Type B pancreatic cell (in vitro differentiated cells): ENCODE measurements around the gene NUDT7. TPM values are rescaled to one million over a fixed set of nuclear protein-coding genes. Genes with fewer than 3 reads are reported as not detected.
A peak's percentile ranks its signal among the peaks of the same experiment; 100 is the strongest.

Experiments
- DNase-seq: peaks from one replicate; pipeline ENCODE4 v3.0.0; 2021; ENCODE audit warnings: mixed read lengths; ENCODE audit not compliant: unreplicated experiment; ENCODE audit errors: extremely low spot score
- H3K27ac Mint-ChIP-seq: 2 replicates; pipeline ENCODE4 v1.8.0; 2021; ENCODE audit warnings: mild to moderate bottlenecking, mixed read lengths
- H3K27me3 Mint-ChIP-seq: 2 replicates; pipeline ENCODE4 v1.8.0; 2021; ENCODE audit warnings: mixed read lengths
- H3K36me3 Mint-ChIP-seq: 2 replicates; pipeline ENCODE4 v1.8.0; 2021; ENCODE audit warnings: mixed read lengths
- H3K4me1 Mint-ChIP-seq: one replicate; pipeline ENCODE4 v1.8.0; 2021; ENCODE audit warnings: mixed read lengths; ENCODE audit not compliant: unreplicated experiment
- H3K4me3 Mint-ChIP-seq: 2 replicates; pipeline ENCODE4 v1.8.0; 2021; ENCODE audit warnings: mild to moderate bottlenecking, mixed read lengths
- H3K9me3 Mint-ChIP-seq: 2 replicates; pipeline ENCODE4 v1.8.0; 2021; ENCODE audit warnings: mixed read lengths
- CTCF ChIP-seq: fragments of 200-600 bp; sonication (generic); conservative IDR thresholded peaks from 2 replicates; pipeline ENCODE4 v1.5.0; 2021; ENCODE audit warnings: antibody characterized with exemption, mild to moderate bottlenecking
- total RNA-seq: library from RNA; stranded (reverse); gene quantifications from 2 replicates; pipeline ENCODE4 v1.2.1, GENCODE V29; 2021; ENCODE audit warnings: low replicate concordance

Gene NUDT7
- total RNA-seq, 1 donor from 2014 or later, result 4.8 TPM

DNA sequence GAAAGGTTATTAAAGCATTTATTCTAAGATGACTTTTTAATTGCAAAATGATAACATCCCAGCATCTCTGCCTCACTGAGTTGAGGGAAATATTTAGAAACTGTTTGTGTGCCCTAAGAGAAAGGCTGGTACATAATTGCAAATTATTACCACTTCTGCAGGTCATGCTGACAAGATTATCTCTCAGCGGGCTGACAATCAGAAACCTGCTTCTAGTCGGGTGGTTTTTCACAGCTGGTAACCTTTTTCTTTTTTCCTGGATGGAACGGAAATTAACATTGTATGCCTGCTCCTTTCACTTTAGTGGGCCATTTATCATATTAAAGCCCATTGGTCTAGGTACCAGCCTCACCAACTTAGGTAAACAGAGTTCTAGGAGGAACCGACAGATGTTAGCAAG, 17.0 kb upstream of the NUDT7 start:
- no peak overlapping the region for H3K27ac Mint-ChIP-seq
- DNase-seq, result no peak
- no peak overlapping the region for H3K4me3 Mint-ChIP-seq
- no peaks in the 10 kb centered on the region for H3K4me1 Mint-ChIP-seq
- H3K9me3 Mint-ChIP-seq, result peaks cover 3% of the 10 kb centered on the region
- H3K36me3 Mint-ChIP-seq, result no peaks in the 10 kb centered on the region
- H3K27me3 Mint-ChIP-seq, result peaks cover 13% of the 10 kb centered on the region
- TF ChIP-seq CTCF, result no peak

- H3K4me3 Mint-ChIP-seq, result no peak overlapping the region
- no peaks in the 10 kb centered on the region for H3K36me3 Mint-ChIP-seq
- TF ChIP-seq CTCF, result no peak
- H3K27me3 Mint-ChIP-seq, result peaks cover 13% of the 10 kb centered on the region
- H3K4me1 Mint-ChIP-seq, result no peaks in the 10 kb centered on the region
- DNase-seq, result no peak
- no peaks in the 10 kb centered on the region for H3K9me3 Mint-ChIP-seq
- H3K27ac Mint-ChIP-seq, result no peak overlapping the region
Observed at GRCh38 chr16:77711179-77711578, 11.1 kb upstream of the NUDT7 start.

DNA sequence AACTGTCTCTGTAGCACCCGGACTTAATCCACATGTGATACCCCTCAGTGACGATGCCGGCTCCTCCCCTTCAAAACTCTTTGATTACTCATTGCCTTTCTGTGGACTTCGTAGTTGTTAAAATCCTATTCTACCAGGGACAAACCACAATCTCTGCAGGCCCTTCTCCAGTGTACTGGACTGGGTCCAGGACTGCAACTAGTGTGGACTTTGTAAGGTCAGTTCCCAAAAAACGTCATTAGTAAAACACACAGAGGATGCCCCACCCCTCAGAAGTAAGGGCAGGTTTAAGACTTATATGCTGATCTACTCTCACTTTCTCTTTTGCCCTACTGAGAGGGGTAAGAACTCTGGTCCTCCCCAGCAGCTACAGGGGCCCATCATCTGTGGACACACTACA, 10.5 kb upstream of the NUDT7 start:
- Mint-ChIP-seq H3K27ac (no peak overlapping the region), H3K27me3 (peaks cover 13% of the 10 kb centered on the region), H3K4me1 (no peaks in the 10 kb centered on the region), H3K9me3 (no peaks in the 10 kb centered on the region), H3K4me3 (no peak overlapping the region), H3K36me3 (no peaks in the 10 kb centered on the region)
- DNase-seq, result no peak
- TF ChIP-seq CTCF, result no peak

DNA sequence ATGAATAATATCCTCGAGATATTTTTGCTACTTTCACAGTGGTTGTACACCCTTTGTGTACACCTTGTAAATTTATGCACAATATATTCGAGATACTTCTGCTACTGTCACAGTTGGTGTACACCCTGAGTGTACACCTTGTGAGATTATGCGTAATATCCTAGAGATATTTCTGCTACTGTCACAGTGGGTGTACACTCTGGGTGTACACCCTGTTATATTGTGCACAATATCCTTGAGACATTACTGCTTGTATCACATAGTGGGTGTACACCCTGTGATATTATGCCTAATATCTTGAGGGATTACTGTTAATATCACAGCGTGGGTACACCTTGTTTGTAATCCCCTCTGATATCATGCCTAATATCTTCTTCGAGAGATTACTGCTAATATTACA, 7.2 kb upstream of the NUDT7 start:
- no peak overlapping the region for H3K27ac Mint-ChIP-seq
- H3K4me1 Mint-ChIP-seq, result no peaks in the 10 kb centered on the region
- no peaks in the 10 kb centered on the region for H3K9me3 Mint-ChIP-seq
- H3K36me3 Mint-ChIP-seq, result no peaks in the 10 kb centered on the region
- TF ChIP-seq CTCF, result no peak
- H3K27me3 Mint-ChIP-seq, result no peaks in the 10 kb centered on the region
- no peak for DNase-seq
- H3K4me3 Mint-ChIP-seq, result no peak overlapping the region

GRCh38 chr16:77721752-77722308, 484 bp upstream of the NUDT7 start:
- no peak for TF ChIP-seq CTCF
- H3K27me3 Mint-ChIP-seq, result no peaks in the 10 kb centered on the region

GRCh38 chr16:77723108-77723514, 797 bp downstream of the NUDT7 start:
- Mint-ChIP-seq H3K4me1 (peaks cover 11% of the 10 kb centered on the region), H3K4me3 (peak overlapping the region; percentile 89), H3K36me3 (no peaks in the 10 kb centered on the region)

More at GRCh38 chr16:77721752-77722308, 484 bp upstream of the NUDT7 start:
- Mint-ChIP-seq H3K27ac (peak overlapping the region; percentile 79), H3K4me1 (peaks cover 11% of the 10 kb centered on the region), H3K9me3 (no peaks in the 10 kb centered on the region), H3K36me3 (no peaks in the 10 kb centered on the region), H3K4me3 (peak overlapping the region; percentile 89)
- no peak for DNase-seq

More at GRCh38 chr16:77723108-77723514, 797 bp downstream of the NUDT7 start:
- no peak for DNase-seq
- TF ChIP-seq CTCF, result no peak
- Mint-ChIP-seq H3K9me3 (no peaks in the 10 kb centered on the region), H3K27me3 (no peaks in the 10 kb centered on the region), H3K27ac (peak overlapping the region; percentile 79)
